HG02678 (cell line): Measurements from ENCODE around the gene KANK2.
"Not testable (repeated sequence)": the region's sequence is repeated elsewhere in the genome, so short reads cannot be mapped to it uniquely, and the experiment has no call there.

ENCODE experiments used
- ATAC-seq: cut with Tn5 transposase; IDR thresholded peaks from one replicate; pipeline ENCODE4 v1.9.1; 2021; ENCODE audit warnings: mild to moderate bottlenecking, moderate library complexity; ENCODE audit not compliant: unreplicated experiment

The KANK2 gene

DNA sequence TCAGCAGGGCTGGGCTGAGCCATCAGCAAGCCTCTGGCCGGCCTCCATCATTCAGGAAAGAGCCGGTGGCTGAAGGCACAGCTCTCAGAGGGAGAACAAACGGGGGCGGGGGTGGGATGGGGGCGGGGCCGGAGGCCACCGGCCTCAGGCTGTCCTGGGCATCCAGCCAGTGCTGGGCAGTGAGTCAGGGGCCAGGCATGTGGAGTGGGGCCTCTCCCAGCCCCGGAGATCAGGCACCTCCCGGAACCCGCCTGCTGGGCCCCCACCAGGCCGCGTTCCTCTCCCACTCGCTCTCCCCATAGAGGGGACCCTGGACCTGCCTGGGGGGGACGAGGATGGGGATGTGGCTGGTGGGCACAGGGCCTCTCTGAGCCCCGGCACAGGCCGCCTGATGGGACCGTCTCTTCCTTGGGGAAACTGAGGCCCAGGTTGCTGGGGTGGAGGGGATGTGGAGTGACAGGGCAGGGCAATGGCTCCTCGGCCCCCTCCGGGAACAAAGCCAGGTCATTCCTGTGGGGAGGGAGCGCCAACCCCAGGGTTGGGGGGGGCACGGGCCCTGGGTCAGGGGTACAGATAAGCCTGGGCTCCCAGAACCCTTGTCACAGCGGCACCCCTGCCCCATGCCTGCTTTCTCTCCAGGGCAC, 54.7 kb downstream of the KANK2 start:
- no peak for ATAC-seq

DNA sequence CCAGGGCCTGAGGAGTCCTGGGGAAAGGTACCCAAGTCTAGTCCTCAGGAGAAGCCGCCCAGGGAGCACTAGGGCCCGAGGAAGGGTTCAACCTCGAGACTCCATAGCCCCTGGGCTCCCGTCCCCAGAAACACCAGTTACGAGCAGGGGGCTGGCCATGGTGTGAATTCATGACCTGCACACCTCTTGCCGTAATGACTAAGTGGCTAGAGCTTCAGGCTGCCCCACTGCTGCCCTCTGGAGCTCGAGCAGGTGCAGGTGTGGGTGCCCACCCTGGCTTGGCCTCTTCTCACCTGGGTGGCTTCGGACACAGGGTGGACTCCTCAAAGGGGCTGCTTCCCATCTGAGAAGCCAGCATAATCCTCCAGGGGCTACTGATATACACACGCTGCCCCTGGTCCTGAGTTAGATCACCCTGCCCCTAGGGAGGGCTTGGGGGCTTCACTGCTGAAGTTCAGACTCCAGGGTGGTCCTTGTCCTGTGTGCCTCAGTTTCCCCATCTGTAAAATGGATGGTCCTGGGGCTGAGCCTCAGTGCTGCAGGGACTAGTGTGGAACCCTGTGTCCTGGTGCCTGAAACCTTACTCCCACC, 55.3 kb downstream of the KANK2 start:
- ATAC-seq, result no peak

DNA sequence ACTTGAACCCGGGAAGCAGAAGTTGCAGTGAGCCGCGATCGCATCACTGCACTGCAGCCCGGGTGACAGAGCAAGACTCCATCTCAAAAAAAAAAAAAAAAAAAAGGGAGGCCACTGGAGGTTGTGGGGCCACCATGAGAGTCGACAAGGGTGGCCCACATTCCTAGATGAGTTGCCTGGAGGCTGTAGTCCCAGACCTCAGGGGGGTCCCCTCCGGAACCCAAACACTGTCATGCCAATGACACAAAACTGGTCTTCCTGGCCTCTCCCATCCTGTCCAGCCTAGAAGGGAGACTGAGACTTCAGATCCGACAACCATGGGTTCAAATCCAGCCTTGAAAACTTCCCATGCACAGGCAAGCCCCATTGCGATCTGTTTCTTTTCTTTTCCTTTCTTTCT, 56.4 kb downstream of the KANK2 start:
- no peak for ATAC-seq

DNA sequence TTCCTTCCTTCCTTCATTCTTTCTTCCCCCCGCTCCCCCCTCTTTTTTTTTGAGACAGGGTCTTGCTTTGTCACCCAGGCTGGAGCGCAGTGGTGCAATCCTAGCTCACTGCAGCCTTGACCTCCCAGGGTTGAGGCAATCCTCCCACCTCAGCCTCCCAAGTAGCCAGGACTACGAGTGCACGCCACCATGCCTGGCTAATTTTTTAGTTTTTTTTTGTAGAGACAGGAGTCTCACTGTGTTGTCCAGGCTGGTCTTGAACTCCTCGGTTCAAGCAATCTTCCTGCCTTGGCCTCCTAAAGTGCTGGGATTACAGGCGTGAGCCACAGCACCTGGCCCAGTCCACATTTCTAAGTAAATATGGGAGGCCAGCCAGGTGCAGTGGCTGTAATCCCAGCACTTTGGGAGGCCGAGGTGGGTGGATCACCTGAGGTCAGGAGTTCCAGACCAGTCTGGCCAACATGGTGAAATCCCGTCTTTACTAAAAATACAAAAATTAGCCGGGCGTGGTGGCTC, 57.3 kb downstream of the KANK2 start:
- not testable (repeated sequence) for ATAC-seq

DNA sequence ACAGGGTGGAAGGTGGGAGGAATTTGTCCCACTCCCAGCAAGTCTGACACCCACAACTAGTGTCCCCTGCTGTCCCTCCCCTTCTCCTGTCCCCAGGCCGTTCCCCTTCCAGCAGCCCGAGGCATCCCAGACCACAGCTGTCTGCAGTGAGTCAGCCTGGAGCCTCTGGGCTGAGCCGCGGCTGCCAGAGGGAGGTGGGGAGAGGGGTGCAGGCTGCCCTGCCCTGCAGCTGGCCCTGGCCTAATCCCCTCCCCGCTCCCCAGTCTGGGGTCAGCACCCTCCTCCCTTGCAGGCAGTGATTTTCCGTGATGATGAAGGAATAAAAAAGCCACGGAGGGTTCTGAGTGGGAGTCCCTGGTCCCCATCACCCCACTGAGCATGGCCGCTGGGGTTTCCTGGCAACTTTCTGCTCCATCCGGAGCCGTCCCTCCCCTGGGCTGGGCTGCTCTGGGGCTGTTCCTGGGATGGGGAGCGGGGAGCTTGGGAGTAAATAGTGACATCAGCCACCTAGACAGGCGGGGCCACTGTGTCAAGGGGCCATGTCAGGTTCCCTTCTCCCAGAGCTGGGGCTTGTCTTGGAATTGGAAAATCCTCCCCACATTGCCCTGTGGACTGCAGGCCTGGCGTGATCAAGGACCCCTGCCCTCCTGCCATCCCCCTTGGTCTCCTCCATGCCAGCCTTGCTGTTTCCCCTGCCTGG, 58.6 kb downstream of the KANK2 start:
- no peak for ATAC-seq

DNA sequence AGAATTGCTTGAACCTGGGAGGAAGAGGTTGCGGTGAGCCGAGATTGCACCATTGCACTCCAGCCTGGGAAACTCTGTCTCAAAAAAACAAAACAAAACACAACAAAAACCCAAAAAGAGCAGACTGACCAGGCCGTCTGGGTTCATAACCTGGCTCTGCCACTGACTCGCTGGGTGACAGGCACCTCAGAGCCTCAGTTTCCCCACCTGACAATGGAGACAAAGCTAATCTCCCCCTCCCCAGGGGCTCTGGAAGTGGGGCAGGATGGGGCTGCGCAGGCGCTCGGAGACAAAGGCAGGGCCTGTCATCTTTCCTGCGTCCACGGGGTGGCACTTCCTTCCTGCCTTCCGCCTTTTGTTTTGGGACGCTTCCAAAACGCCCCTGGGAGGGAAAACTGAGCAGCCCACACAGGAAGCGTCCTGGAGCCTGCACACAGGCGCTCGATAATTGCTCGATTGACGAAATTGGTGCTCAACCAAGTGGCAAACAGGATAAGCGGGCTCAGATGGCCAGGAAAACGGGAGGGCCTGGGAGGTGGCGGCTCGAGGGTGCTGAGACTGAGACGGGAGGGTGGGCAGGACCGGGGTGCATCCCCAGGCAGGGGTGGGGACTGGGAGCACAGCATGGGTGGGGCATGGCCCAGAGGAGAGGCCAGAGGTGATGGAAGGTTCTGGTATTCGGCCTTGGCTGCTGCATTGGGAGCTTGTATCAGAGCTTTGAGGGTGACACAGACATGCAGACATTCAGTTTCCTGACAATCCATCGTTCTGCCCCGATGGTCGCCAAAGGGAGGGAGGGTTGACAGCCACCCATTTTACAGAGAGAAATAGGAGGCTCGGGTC, 59.6 kb downstream of the KANK2 start:
- ATAC-seq, result no peak

DNA sequence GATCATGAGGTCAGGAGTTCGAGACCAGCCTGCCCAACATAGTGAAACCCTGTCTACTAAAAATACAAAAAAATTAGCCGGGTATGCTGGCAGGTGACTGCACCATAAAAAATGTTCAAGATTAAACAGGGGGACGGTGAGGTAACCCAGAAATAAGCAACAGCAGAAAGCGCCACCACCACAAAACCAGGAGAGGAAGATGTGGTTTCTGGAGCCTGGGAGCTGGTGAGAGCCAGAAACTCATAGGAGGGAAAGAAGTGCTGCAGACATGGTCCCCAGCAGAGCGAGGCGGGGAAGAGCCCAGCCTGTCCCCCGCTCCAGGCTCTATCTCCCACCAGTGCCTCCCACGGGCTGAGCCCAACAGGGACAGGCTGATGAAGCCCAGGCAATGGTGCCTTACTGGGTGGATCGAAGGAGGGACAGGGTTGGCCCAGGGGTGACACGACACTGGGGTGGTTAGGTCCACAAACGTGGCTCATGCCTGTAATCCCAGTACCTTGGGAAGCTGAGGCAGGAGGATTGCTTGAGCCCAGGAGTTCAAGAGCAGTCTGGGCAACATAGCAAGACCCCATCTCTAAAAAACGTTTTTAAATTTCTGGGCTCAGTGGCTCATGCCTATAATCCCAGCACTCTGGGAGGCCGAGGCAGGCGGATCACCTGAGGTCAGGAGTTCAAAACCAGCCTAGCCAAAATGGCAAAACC, 60.8 kb downstream of the KANK2 start:
- ATAC-seq, result no peak

DNA sequence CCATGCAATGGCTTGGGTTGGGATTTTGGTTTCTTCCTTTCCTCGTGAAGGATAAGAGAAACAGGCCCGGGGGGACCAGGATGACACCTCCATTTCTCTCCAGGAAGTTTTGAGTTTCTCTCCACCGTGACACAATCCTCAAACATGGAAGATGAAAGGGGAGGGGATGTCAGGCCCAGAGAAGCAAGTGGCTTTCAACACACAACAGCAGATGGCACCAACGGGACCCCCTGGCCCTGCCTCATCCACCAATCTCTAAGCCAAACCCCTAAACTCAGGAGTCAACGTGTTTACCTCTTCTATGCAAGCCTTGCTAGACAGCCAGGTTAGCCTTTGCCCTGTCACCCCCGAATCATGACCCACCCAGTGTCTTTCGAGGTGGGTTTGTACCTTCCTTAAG, 65.9 kb downstream of the KANK2 start:
- ATAC-seq, result no peak

DNA sequence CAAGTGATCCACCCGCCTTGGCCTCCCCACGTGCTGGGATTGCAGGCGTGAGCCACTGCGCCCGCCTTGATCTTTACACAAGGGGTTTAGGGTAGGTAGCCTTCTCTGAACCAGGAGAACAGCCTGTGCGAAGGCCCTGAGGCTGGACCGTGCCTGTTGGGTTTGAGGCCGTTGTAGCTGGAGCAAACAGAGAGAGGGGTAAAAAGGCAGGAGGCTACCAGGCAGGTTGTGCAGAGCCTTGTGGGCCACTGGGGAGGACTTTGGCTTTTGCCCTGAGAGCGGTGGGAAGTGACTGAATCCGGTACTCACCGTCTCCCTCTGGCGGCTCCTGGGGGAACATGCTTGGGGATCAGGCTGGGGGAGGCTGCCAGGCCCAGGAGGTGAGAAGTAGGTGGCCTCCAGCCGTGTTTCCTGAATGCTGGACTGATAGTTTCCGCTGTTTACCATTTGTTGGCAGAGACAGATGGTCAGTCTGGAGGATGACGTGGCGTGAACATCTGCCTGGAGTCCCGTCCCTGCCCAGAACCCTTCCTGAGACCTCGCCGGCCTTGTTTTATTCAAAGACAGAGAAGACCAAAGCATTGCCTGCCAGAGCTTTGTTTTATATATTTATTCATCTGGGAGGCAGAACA, 66.4 kb downstream of the KANK2 start:
- ATAC-seq, result no peak

DNA sequence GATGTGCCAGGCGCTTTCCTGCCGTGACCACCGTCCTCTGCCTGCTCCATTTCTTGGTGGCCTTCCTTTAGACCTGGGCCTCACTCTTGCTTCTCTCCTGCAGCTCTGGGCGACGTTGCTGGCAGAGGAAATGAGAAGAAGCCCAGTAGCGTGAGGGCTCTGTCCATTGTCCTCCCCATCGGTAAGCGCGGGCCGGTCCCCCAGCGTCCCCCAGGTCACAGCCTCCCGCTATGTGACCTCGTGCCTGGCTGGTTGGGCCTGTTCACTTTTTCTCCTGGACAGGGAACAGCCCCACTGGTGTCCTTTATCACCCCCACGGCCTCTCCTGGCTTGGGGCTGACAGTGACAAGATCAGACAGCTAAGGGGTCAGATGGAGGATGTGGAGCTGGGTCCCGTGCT, 69.4 kb downstream of the KANK2 start:
- no peak for ATAC-seq

DNA sequence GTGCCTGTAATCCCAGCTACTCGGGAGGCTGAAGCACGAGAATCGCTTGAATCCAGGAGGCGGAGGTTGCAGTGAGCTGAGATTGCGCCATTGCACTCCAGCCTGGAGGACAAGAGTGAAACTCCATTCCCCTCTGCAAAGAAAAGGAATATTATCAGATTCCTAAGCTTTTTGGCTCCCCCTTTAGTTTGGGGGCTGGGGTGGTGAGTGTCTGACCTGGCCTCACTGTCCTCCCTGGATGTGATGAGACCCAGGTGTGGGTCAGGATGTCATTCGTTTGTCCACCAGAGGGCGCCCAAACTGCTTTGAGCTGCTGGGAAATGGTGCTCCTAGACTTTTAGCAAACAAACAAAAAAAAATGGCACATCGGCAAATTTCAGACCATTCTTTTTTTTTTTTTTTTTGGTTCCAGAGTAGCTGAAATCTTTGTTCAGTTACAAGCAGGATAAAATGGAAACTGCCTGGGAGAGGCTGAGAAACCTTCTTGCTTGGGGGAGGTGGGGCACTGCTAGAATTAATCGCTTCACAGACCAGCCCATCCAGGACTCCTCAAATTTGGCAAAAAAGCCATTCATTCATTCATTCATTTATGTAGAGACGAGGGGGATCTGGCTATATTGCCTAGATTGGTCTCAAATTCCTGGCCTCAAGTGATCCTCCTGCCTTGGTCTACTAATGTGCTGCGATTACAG, 71.2 kb downstream of the KANK2 start:
- ATAC-seq, result no peak

DNA sequence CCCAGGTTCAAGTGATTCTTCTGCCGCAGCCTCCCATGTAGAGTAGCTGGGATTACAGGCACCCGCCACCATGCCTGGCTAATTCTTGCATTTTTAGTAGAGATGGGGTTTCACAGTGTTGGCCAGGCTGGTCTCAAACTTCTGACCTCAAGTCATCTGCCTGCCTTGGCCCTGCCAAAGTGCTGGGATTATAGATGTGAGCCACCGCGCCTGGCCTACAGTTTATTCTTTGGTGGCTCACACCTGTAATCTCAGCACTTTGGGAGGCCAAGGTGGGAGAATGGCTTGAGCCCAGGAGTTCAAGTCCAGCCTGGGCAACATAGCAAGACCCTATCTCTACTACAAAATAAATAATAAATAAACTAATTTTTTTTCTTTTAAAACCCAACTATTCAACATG, 73.2 kb downstream of the KANK2 start:
- ATAC-seq, result not testable (repeated sequence)

DNA sequence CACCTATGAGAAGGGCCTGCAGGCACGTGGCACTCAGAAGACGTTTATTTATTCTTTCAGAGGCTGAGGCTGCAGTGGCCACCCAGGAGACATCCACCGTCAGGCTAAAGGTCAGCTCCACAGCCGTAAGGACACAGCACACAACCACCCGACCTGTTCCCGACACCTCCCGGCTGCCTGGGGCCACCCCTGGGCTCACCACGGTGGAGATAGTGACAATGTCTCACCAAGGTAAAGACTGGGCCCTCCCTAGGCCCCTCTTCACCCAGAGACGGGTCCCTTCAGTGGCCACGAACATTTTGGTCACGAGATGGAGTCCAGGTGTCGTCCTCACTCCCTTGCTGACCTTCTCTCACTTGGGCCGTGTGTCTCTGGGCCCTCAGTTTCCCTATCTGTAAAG, 74.2 kb downstream of the KANK2 start:
- ATAC-seq, result no peak

DNA sequence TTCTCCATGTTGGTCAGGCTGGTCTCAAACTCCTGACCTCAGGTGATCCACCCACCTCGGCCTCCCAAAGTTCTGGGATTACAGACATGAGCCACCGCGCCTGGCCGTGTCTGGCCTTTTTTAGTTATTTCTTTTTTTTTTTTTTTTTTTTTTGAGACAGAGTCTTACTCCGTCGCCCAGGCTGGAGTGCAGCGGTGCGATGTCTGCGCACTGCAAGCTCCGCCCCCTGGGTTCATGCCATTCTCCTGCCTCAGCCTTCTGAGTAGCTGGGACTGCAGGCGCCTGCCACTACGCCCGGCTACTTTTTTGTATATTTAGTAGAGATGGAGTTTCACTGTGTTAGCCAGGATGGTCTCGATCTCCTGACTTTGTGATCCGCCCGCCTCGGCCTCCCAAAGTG, 75.4 kb downstream of the KANK2 start:
- not testable (repeated sequence) for ATAC-seq

DNA sequence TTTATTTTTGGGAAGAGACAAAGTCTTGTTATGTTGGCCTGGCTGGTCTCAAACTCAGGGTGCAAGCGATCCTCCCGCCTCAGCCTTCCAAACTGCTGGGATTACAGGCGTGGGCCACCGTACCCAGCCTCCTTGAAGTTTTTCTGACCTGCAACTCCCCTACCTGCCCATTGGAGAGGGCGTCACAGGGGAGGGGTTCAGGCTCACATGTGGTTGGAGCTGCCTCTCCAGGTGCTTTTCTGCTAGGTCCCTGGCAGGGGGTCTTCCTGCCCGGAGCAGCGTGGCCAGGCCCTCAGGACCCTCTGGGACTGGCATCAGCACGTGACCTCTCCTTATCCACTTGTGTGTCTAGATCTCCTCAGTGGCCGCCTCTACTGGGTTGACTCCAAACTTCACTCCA, 80.8 kb downstream of the KANK2 start:
- no peak for ATAC-seq

DNA sequence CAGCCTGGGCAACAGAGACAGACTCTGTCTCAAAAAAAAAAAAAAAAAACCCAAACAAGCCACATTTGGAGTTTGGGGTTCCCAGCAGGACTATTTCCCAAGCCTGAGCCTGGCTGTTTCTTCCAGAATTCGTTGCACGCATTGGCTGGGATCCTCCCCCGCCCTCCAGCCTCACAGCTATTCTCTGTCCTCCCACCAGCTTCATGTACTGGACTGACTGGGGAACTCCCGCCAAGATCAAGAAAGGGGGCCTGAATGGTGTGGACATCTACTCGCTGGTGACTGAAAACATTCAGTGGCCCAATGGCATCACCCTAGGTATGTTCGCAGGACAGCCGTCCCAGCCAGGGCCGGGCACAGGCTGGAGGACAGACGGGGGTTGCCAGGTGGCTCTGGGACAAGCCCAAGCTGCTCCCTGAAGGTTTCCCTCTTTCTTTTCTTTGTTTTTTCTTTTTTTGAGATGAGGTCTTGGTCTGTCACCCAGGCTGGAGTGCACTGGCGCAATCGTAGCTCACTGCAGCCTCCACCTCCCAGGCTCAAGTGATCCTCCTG, 81.4 kb downstream of the KANK2 start:
- no peak for ATAC-seq

DNA sequence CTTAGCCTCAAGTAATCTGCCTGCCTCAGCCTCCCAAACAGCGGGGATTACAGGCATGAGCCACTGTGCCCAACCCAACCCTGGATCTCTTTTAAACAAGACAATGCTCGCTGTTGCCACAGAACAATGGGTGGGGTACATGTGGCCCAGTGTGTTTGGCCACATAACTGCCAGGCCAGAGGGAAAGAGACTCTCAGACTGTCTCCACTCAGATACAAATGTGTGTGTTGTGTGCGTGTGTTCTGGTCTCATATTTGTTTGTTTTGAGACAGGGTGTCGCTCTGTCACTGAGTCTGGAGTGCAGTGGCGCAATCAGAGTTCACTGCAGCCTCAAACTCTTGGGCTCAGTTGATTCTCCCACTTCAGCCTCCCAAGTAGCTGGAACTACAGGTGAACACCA, 82.3 kb downstream of the KANK2 start:
- no peak for ATAC-seq
